K562 (cell line): Measurements from ENCODE around the gene TSC1. TPM values are rescaled to one million over a fixed set of nuclear protein-coding genes. Genes with fewer than 3 reads are reported as not detected.

ENCODE experiments used
- ARHGAP35 ChIP-seq: fragments of 450-650 bp; IDR thresholded peaks from 2 replicates; pipeline ENCODE4 v1.6.1; 2018; ENCODE audit not compliant: partially characterized antibody
- ARID1B ChIP-seq: fragments of 450-650 bp; IDR thresholded peaks from 2 replicates; pipeline ENCODE4 v1.6.1; 2016; ENCODE audit warnings: antibody characterized with exemption, mild to moderate bottlenecking, inconsistent platforms
- BCOR ChIP-seq: fragments of 450-650 bp; IDR thresholded peaks from 2 replicates; pipeline ENCODE4 v1.6.1; 2016
- DACH1 ChIP-seq: fragments of 450-650 bp; IDR thresholded peaks from 2 replicates; pipeline ENCODE4 v1.6.1; 2018; ENCODE audit not compliant: partially characterized antibody
- FOXM1 ChIP-seq, 2 experiments: fragments of 450-650 bp in 1 of 2; sonication (generic) in 1 of 2; formaldehyde crosslinking in 1 of 2; IDR thresholded peaks; 2 replicates each; pipeline versions ENCODE4 v1.6.1 to v1.9.0; 2017 to 2022; ENCODE audit warnings: low read depth in 2 of 2, mild to moderate bottlenecking in 2 of 2, missing genetic modification reagents in 1 of 2, moderate library complexity in 1 of 2
- KHSRP ChIP-seq: fragments of 450-650 bp; IDR thresholded peaks from 2 replicates; pipeline ENCODE4 v1.6.1; 2017
- LCOR ChIP-seq: sonication (generic); formaldehyde crosslinking; IDR thresholded peaks from 2 replicates; pipeline ENCODE4 v1.8.0; 2022; ENCODE audit warnings: mild to moderate bottlenecking, missing genetic modification reagents
- MCM5 ChIP-seq: fragments of 450-650 bp; IDR thresholded peaks from 2 replicates; pipeline ENCODE4 v1.6.1; 2016; ENCODE audit warnings: low read depth
- MTA2 ChIP-seq: fragments of 450-650 bp; IDR thresholded peaks from 2 replicates; pipeline ENCODE4 v1.6.1; 2016; ENCODE audit warnings: low read depth
- NFATC3 ChIP-seq: fragments of 450-650 bp; IDR thresholded peaks from 2 replicates; pipeline ENCODE4 v1.6.1; 2017; ENCODE audit warnings: mild to moderate bottlenecking
- PCBP2 ChIP-seq: fragments of 200-400 bp; formaldehyde crosslinking; IDR thresholded peaks from 2 replicates; pipeline ENCODE4 v1.6.1; 2018; ENCODE audit warnings: low read length, low read depth, mild to moderate bottlenecking, moderate library complexity; ENCODE audit not compliant: poor library complexity, severe bottlenecking
- PHTF2 ChIP-seq: fragments of 250-450 bp; sonication (Bioruptor Pico); IDR thresholded peaks from 2 replicates; pipeline ENCODE4 v1.5.0; 2021; ENCODE audit warnings: mild to moderate bottlenecking
- PRMT5 ChIP-seq: sonication (generic); formaldehyde crosslinking; IDR thresholded peaks from 2 replicates; pipeline ENCODE4 v1.5.0; 2020; ENCODE audit warnings: missing genetic modification reagents
- RBM25 ChIP-seq: fragments of 200-400 bp; formaldehyde crosslinking; IDR thresholded peaks from 2 replicates; pipeline ENCODE4 v1.6.1; 2018; ENCODE audit warnings: low read length, low read depth, moderate library complexity; ENCODE audit not compliant: severe bottlenecking
- SNIP1 ChIP-seq: fragments of 450-650 bp; IDR thresholded peaks from 2 replicates; pipeline ENCODE4 v1.7.1; 2017; ENCODE audit warnings: low read depth, mild to moderate bottlenecking
- STAG1 ChIP-seq: sonication (generic); formaldehyde crosslinking; IDR thresholded peaks from 2 replicates; pipeline ENCODE4 v1.5.0; 2020; ENCODE audit warnings: missing genetic modification reagents, borderline replicate concordance
- ZBTB8A ChIP-seq: fragments of 450-650 bp; IDR thresholded peaks from 2 replicates; pipeline ENCODE4 v1.6.1; 2018; ENCODE audit warnings: mild to moderate bottlenecking, moderate library complexity; ENCODE audit not compliant: partially characterized antibody
- ZC3H4 ChIP-seq: sonication (generic); formaldehyde crosslinking; IDR thresholded peaks from 2 replicates; pipeline ENCODE4 v1.9.0; 2021; ENCODE audit warnings: missing genetic modification reagents, borderline replicate concordance
- ZKSCAN3 ChIP-seq: fragments of 250-450 bp; sonication (Bioruptor Pico); IDR thresholded peaks from 2 replicates; pipeline ENCODE4 v1.4.0; 2020
- ZNF57 ChIP-seq: fragments of 450-650 bp; formaldehyde crosslinking; IDR thresholded peaks from 2 replicates; pipeline ENCODE4 v1.4.0; 2020; ENCODE audit warnings: mild to moderate bottlenecking, moderate library complexity
- ZNF77 ChIP-seq: fragments of 250-450 bp; sonication (Bioruptor Pico); IDR thresholded peaks from 2 replicates; pipeline ENCODE4 v1.5.0; 2020
- polyA plus RNA-seq, 8 experiments: library from polyadenylated mRNA; depleted of rRNA in 4 of 8; stranded (reverse) in 5 of 8; unstranded in 3 of 8; fragments of >200 nt; fragmentation: Nextera tagmentation in 2 of 8; fragmentation: Illumina TruSeq in 1 of 8; extraction: Ambion mirVana in 2 of 8; extraction: Trizol in 1 of 8; gene quantifications; 2 replicates each; pipeline versions ENCODE4 v1.2.1 to v1.2.3, GENCODE V29; 2011 to 2014; ENCODE audit warnings: inconsistent platforms in 1 of 8, missing spikeins in 1 of 8
- total RNA-seq, 7 experiments: library from RNA; depleted of rRNA in 6 of 7; stranded (reverse); fragments of >200 nt in 6 of 7; fragmentation: Illumina TruSeq in 2 of 7; extraction: Trizol in 2 of 7; gene quantifications; 2 replicates each; pipeline versions ENCODE4 v1.2.1 to v1.2.3, GENCODE V29; 2011 to 2021; ENCODE audit warnings: low replicate concordance in 1 of 7
- TF ChIP-seq, protein P1 (sequence below): fragments of 250-450 bp; sonication (Bioruptor Pico); IDR thresholded peaks from 2 replicates; pipeline ENCODE4 v1.8.0; 2022; ENCODE audit warnings: inconsistent platforms, mild to moderate bottlenecking, moderate library complexity, borderline replicate concordance
- TF ChIP-seq, protein P2 (sequence below), 2 experiments: fragments of 250-450 bp in 1 of 2; fragments of 450-650 bp in 1 of 2; sonication (Bioruptor Pico) in 1 of 2; IDR thresholded peaks; 2 replicates each; pipeline versions ENCODE4 v1.6.1 to v1.8.0; 2016 to 2021; ENCODE audit warnings: mild to moderate bottlenecking in 2 of 2, moderate library complexity in 2 of 2, missing compliant biosample characterization in 1 of 2, missing genetic modification characterization in 1 of 2
- TF ChIP-seq, protein P3 (sequence below): fragments of 450-650 bp; formaldehyde crosslinking; IDR thresholded peaks from 2 replicates; pipeline ENCODE4 v1.4.0; 2020; ENCODE audit warnings: mild to moderate bottlenecking
- TF ChIP-seq, protein P4 (sequence below): fragments of 450-650 bp; IDR thresholded peaks from 2 replicates; pipeline ENCODE4 v1.6.1; 2018; ENCODE audit warnings: mild to moderate bottlenecking, low read depth; ENCODE audit not compliant: partially characterized antibody
- TF ChIP-seq, protein P5 (sequence below): fragments of 450-650 bp; formaldehyde crosslinking; IDR thresholded peaks from 2 replicates; pipeline ENCODE4 v1.4.0; 2020; ENCODE audit warnings: mild to moderate bottlenecking, mixed read lengths

TSC1 gene
- total and polyA plus RNA-seq, 9 of the 15 experiments (the other 6 are each of a cell fraction or from before 2014, with no cell fraction given): 6.9 to 37.6 (median 18.6) TPM

DNA sequence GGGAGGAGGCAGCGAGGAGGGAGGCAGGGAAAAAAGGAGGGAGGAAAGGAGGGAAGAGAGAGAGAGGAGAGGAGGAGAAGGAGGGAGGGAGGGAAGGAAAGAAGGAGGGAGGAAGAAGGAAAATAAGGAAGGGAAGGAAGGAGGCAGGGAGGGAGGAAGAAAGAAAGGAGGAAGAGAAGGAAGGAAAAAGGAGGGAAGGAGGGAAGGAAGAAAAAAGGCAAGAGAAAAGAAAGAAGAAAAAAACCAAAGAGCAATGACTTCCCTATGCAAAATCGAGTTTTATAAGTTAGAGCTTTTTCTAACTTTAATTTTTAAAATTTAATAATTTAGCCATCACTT lies 33.7 kb upstream of the TSC1 start (continued):
- no peak for TF ChIP-seq RBM25
- no peak for TF ChIP-seq ZKSCAN3 (CRISPR knock-in tag)
- TF ChIP-seq, protein P1, sequence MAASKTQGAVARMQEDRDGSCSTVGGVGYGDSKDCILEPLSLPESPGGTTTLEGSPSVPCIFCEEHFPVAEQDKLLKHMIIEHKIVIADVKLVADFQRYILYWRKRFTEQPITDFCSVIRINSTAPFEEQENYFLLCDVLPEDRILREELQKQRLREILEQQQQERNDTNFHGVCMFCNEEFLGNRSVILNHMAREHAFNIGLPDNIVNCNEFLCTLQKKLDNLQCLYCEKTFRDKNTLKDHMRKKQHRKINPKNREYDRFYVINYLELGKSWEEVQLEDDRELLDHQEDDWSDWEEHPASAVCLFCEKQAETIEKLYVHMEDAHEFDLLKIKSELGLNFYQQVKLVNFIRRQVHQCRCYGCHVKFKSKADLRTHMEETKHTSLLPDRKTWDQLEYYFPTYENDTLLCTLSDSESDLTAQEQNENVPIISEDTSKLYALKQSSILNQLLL (CRISPR knock-in tag): no peak
- TF ChIP-seq ZNF77 (CRISPR knock-in tag): no peak
- no peak for TF ChIP-seq FOXM1 (IDR thresholded peaks at IDR 0.05; ENCODE audit: low read depth)
- no peak for TF ChIP-seq FOXM1 (CRISPR knock-in tag; IDR thresholded peaks at IDR 0.05; ENCODE audit: low read depth)
- TF ChIP-seq ARHGAP35: peak; percentile 88
- TF ChIP-seq ZC3H4: no peak
- no peak for TF ChIP-seq STAG1 (CRISPR knock-in tag)
- TF ChIP-seq, protein P2, sequence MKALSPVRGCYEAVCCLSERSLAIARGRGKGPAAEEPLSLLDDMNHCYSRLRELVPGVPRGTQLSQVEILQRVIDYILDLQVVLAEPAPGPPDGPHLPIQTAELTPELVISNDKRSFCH (CRISPR knock-in tag; IDR thresholded peaks at IDR 0.05): no peak
- TF ChIP-seq, protein P2 (tag; IDR thresholded peaks at IDR 0.05): no peak
- no peak for TF ChIP-seq ARID1B
- TF ChIP-seq NFATC3: 0 out of 2 replicates have a peak, but pooled peaks have one; percentile 57
- TF ChIP-seq, protein P3, sequence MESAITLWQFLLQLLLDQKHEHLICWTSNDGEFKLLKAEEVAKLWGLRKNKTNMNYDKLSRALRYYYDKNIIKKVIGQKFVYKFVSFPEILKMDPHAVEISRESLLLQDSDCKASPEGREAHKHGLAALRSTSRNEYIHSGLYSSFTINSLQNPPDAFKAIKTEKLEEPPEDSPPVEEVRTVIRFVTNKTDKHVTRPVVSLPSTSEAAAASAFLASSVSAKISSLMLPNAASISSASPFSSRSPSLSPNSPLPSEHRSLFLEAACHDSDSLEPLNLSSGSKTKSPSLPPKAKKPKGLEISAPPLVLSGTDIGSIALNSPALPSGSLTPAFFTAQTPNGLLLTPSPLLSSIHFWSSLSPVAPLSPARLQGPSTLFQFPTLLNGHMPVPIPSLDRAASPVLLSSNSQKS (CRISPR knock-in tag): no peak
- TF ChIP-seq PCBP2: peak; percentile 79
- no peak; the same call in 1 of the 2 replicates for TF ChIP-seq BCOR
- TF ChIP-seq SNIP1: 0 out of 2 replicates have a peak, but pooled peaks have one; percentile 44
- no peak for TF ChIP-seq DACH1
- TF ChIP-seq MTA2: peak; percentile 39; the same call in 1 of the 2 replicates
- TF ChIP-seq PHTF2 (CRISPR knock-in tag): no peak
- TF ChIP-seq ZNF57 (CRISPR knock-in tag): no peak
- TF ChIP-seq MCM5: no peak
- no peak for TF ChIP-seq PRMT5 (CRISPR knock-in tag)
- TF ChIP-seq, protein P4, sequence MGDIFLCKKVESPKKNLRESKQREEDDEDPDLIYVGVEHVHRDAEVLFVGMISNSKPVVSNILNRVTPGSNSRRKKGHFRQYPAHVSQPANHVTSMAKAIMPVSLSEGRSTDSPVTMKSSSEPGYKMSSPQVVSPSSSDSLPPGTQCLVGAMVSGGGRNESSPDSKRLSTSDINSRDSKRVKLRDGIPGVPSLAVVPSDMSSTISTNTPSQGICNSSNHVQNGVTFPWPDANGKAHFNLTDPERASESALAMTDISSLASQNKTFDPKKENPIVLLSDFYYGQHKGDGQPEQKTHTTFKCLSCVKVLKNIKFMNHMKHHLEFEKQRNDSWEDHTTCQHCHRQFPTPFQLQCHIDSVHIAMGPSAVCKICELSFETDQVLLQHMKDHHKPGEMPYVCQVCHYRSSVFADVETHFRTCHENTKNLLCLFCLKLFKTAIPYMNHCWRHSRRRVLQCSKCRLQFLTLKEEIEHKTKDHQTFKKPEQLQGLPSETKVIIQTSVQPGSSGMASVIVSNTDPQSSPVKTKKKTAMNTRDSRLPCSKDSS: peak; percentile 52
- no peak for TF ChIP-seq LCOR
- TF ChIP-seq, protein P5, sequence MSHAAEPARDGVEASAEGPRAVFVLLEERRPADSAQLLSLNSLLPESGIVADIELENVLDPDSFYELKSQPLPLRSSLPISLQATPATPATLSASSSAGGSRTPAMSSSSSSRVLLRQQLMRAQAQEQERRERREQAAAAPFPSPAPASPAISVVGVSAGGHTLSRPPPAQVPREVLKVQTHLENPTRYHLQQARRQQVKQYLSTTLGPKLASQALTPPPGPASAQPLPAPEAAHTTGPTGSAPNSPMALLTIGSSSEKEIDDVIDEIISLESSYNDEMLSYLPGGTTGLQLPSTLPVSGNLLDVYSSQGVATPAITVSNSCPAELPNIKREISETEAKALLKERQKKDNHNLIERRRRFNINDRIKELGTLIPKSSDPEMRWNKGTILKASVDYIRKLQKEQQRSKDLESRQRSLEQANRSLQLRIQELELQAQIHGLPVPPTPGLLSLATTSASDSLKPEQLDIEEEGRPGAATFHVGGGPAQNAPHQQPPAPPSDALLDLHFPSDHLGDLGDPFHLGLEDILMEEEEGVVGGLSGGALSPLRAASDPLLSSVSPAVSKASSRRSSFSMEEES (CRISPR knock-in tag): no peak
- 0 out of 2 replicates have a peak, but pooled peaks have one; percentile 48 for TF ChIP-seq KHSRP
- no peak for TF ChIP-seq ZBTB8A
